ENCODE results near the gene MCCD1.

MCCD1 gene

DNA sequence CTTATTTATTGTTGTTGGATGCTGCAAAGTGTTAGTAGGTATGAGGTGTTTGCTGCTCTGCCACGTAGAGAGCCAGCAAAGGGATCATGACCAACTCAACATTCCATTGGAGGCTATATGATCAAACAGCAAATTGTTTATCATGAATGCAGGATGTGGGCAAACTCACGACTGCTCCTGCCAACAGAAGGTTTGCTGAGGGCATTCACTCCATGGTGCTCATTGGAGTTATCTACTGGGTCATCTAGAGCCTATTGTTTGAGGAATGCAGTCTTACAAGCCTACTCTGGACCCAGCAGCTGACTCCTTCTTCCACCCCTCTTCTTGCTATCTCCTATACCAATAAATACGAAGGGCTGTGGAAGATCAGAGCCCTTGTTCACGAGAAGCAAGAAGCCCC, 18.8 kb upstream of the MCCD1 start:
- Histone ChIP-seq H3K4me3 (replicated peaks; ENCODE audit: low read depth, low read length) (no peak overlapping the region), H3K36me3 (ENCODE audit: control insufficient read depth, insufficient read depth, low read length) (peaks cover 33% of the 10 kb centered on the region), H3K27me3 (replicated peaks; ENCODE audit: control insufficient read depth, insufficient read depth, low read length) (no peaks in the 10 kb centered on the region)
- no peak for DNase-seq (ENCODE audit: extremely low read depth, insufficient read length)
- TF ChIP-seq, protein P1, sequence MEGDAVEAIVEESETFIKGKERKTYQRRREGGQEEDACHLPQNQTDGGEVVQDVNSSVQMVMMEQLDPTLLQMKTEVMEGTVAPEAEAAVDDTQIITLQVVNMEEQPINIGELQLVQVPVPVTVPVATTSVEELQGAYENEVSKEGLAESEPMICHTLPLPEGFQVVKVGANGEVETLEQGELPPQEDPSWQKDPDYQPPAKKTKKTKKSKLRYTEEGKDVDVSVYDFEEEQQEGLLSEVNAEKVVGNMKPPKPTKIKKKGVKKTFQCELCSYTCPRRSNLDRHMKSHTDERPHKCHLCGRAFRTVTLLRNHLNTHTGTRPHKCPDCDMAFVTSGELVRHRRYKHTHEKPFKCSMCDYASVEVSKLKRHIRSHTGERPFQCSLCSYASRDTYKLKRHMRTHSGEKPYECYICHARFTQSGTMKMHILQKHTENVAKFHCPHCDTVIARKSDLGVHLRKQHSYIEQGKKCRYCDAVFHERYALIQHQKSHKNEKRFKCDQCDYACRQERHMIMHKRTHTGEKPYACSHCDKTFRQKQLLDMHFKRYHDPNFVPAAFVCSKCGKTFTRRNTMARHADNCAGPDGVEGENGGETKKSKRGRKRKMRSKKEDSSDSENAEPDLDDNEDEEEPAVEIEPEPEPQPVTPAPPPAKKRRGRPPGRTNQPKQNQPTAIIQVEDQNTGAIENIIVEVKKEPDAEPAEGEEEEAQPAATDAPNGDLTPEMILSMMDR (IDR thresholded peaks at IDR 0.05; ENCODE audit: insufficient read depth, low read length, poor library complexity, severe bottlenecking) = no peak

DNA sequence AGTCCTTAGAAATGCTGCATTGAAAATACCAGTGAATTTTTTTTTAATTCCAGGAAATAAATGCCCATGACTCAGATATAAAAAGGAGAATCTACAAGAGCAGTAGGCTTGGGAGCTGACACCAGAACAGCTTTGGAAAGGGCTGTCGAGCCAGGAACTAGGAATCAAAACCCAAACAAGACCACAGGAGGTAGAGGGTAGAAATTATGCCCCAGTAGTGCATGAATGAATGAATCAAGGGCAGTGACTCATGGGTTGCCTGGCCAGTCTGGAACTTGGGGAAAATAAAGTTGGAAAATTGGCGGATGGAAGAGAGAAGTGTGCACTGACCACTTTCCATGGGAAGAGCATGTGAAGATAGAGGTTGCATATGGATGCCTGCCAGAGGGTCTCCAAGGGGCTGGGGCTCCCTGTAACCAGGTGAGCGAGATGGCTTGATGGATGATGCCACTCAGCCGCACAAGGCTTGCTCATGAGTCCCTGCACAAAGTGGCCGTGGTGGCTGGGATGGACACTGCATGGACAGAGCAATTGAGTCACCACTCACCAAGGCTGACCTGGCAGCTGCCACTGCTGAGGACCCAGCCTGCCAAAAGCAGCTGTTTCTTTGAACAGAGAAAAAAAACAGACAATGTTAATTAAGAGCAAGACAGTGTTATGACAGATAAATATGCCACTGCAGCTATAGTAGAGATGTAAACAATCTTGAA, 15.2 kb upstream of the MCCD1 start:
- peaks cover 11% of the 10 kb centered on the region for H3K36me3 ChIP-seq (ENCODE audit: control insufficient read depth, insufficient read depth, low read length)
- TF ChIP-seq, protein P1 (IDR thresholded peaks at IDR 0.05; ENCODE audit: insufficient read depth, low read length, poor library complexity, severe bottlenecking) = no peak
- H3K4me3 ChIP-seq (replicated peaks; ENCODE audit: low read depth, low read length) = no peak overlapping the region
- DNase-seq (ENCODE audit: extremely low read depth, insufficient read length) = no peak
- no peaks in the 10 kb centered on the region; the same call in 1 of the 2 replicates for H3K27me3 ChIP-seq (replicated peaks; ENCODE audit: control insufficient read depth, insufficient read depth, low read length)

DNA sequence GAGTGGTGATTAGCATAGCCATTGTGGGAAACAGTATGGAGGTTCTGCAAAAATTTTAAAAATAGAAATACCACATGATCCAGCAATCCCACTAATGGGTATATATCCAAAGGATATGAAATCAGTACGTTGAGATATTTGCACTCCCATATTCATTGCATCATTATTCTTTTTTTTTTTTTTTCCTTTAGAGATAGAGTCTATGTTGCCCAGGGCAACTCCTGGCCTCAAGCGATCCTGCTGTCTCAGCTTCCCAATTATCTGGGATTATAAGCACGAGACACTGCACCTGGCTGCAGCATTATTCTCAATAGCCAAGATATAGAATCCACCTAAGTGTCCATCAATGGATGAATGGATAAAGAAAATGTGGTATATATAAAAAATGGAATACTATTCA, 6.9 kb upstream of the MCCD1 start:
- DNase-seq (ENCODE audit: extremely low read depth, insufficient read length) = no peak
- TF ChIP-seq, protein P1 (IDR thresholded peaks at IDR 0.05; ENCODE audit: insufficient read depth, low read length, poor library complexity, severe bottlenecking) = no peak
- H3K36me3 ChIP-seq (ENCODE audit: control insufficient read depth, insufficient read depth, low read length) = no peaks in the 10 kb centered on the region
- H3K27me3 ChIP-seq (replicated peaks; ENCODE audit: control insufficient read depth, insufficient read depth, low read length) = no peaks in the 10 kb centered on the region; the same call in 1 of the 2 replicates
- H3K4me3 ChIP-seq (replicated peaks; ENCODE audit: low read depth, low read length) = no peak overlapping the region

DNA sequence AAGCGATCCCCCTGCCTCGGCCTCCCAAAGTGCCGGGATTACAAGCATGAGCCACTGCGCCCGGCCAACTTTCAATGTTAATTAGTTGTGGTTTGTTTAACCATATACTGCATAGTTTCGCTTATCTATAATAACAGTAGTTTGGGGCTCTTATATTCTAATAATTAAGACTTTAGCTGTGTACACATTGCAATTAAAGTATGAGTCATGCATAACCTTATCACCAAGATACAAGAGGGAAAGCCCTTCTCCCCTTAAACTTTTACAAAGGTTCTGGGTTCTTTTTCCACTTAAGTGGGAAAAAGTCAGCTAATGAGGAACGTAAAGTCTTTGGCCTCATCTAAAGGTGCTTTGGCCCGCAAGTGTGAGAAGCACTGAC, 3.2 kb upstream of the MCCD1 start:
- no peak for DNase-seq (ENCODE audit: extremely low read depth, insufficient read length)
- Histone ChIP-seq H3K4me3 (replicated peaks; ENCODE audit: low read depth, low read length) (no peak overlapping the region), H3K27me3 (replicated peaks; ENCODE audit: control insufficient read depth, insufficient read depth, low read length) (no peaks in the 10 kb centered on the region), H3K36me3 (ENCODE audit: control insufficient read depth, insufficient read depth, low read length) (peaks cover 7% of the 10 kb centered on the region)
- TF ChIP-seq, protein P1 (IDR thresholded peaks at IDR 0.05; ENCODE audit: insufficient read depth, low read length, poor library complexity, severe bottlenecking) = no peak

DNA sequence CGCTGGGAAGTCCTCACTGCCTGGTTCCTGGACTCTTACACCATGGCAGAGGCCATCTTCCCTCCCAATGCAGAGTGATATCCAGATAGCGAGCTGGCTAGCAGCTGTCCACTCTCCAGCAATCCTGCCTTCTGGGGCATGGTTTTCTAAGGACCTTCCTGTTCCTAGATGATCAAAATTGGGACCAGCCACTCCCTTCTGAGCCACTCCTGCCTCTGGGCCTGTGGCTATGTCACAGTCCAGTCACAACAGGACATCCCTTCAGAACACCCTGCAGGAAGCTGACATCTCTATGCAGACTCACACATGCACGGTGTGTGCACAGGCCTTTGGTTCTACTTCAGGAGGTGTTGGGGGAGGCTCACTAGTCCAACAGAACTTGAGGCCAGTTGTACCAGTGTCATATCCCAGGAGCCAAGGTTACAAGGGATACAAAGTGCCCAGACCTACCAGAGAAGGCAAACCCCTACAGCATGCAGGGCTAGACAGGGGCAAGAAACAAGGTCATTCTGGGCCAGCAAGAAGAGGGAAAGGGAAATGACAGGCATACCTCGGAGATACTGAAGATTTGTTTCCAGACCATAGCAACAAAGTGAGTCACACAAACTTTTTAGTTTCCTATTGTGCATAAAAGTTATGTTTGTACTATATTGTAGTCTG, 2.7 kb upstream of the MCCD1 start:
- no peak for DNase-seq (ENCODE audit: extremely low read depth, insufficient read length)
- Histone ChIP-seq H3K36me3 (ENCODE audit: control insufficient read depth, insufficient read depth, low read length) (peaks cover 12% of the 10 kb centered on the region), H3K27me3 (replicated peaks; ENCODE audit: control insufficient read depth, insufficient read depth, low read length) (no peaks in the 10 kb centered on the region), H3K4me3 (replicated peaks; ENCODE audit: low read depth, low read length) (no peak overlapping the region)
- TF ChIP-seq, protein P1 (IDR thresholded peaks at IDR 0.05; ENCODE audit: insufficient read depth, low read length, poor library complexity, severe bottlenecking) = no peak

Measured in GM06990 (cell line).